HepG2 (cell line): ENCODE measurements around the gene RBM14. TPM values are rescaled to one million over a fixed set of nuclear protein-coding genes. Genes with fewer than 3 reads are reported as not detected.

Experiments used
- CEBPG ChIP-seq: IDR thresholded peaks from 2 replicates; pipeline ENCODE4 v1.6.1; 2016
- NR2F6 ChIP-seq, 2 experiments: IDR thresholded peaks; 2 replicates each; pipeline ENCODE4 v1.6.1; 2016; ENCODE audit warnings: antibody characterized with exemption in 1 of 2, mild to moderate bottlenecking in 1 of 2
- SMC3 ChIP-seq: IDR thresholded peaks from 2 replicates; pipeline ENCODE4 v1.6.1; 2011; ENCODE audit warnings: low read length, improper control_type of control experiment
- ZFP36 ChIP-seq: fragments of 150-350 bp; IDR thresholded peaks from 2 replicates; pipeline ENCODE4 v1.6.1; 2018; ENCODE audit warnings: borderline replicate concordance, low read length, low read depth; ENCODE audit not compliant: partially characterized antibody
- ZFP36L2 ChIP-seq: sonication (generic); formaldehyde crosslinking; IDR thresholded peaks from 2 replicates; pipeline ENCODE4 v1.4.0; 2020; ENCODE audit warnings: missing genetic modification reagents
- ZMYM3 ChIP-seq: sonication (generic); formaldehyde crosslinking; IDR thresholded peaks from 2 replicates; pipeline ENCODE4 v1.5.1; 2020; ENCODE audit warnings: mild to moderate bottlenecking, missing genetic modification reagents
- ZNF136 ChIP-seq: sonication (generic); formaldehyde crosslinking; IDR thresholded peaks from 2 replicates; pipeline ENCODE4 v1.8.1; 2022; ENCODE audit warnings: low read depth, mild to moderate bottlenecking, moderate library complexity, missing genetic modification reagents
- ZNF747 ChIP-seq: sonication (generic); formaldehyde crosslinking; IDR thresholded peaks from 2 replicates; pipeline ENCODE4 v1.8.1; 2023; ENCODE audit warnings: missing genetic modification reagents, mild to moderate bottlenecking, borderline replicate concordance
- polyA plus RNA-seq, 8 experiments: library from polyadenylated mRNA; depleted of rRNA in 3 of 8; stranded (reverse) in 7 of 8; unstranded in 1 of 8; fragments of >200 nt; fragmentation: Illumina TruSeq in 4 of 8; extraction: Trizol in 4 of 8; gene quantifications; 2 replicates each; pipeline versions ENCODE4 v1.2.1 to v1.2.3, GENCODE V29; 2011 to 2016; ENCODE audit warnings: low read depth in 4 of 8, missing spikeins in 1 of 8, mixed read lengths in 1 of 8; ENCODE audit not compliant: insufficient read depth in 1 of 8
- total RNA-seq, 5 experiments: library from RNA; depleted of rRNA; stranded (reverse); fragments of >200 nt; fragmentation: Illumina TruSeq; extraction: Trizol; gene quantifications; 2 replicates each; pipeline ENCODE4 v1.2.3, GENCODE V29; 2016; ENCODE audit warnings: low read depth in 1 of 5
- TF ChIP-seq, protein P1 (sequence below): sonication (generic); formaldehyde crosslinking; IDR thresholded peaks from 2 replicates; pipeline ENCODE4 v1.5.0; 2020; ENCODE audit warnings: mild to moderate bottlenecking, missing genetic modification reagents, borderline replicate concordance
- TF ChIP-seq, protein P2 (sequence below): sonication (generic); formaldehyde crosslinking; IDR thresholded peaks from 2 replicates; pipeline ENCODE4 v1.4.0; 2020; ENCODE audit warnings: missing genetic modification reagents

The RBM14 gene
- total and polyA plus RNA-seq, 2 of the 13 experiments (the other 11 are each of a cell fraction or from before 2014, with no cell fraction given), result 12.7 to 44.1 TPM

DNA sequence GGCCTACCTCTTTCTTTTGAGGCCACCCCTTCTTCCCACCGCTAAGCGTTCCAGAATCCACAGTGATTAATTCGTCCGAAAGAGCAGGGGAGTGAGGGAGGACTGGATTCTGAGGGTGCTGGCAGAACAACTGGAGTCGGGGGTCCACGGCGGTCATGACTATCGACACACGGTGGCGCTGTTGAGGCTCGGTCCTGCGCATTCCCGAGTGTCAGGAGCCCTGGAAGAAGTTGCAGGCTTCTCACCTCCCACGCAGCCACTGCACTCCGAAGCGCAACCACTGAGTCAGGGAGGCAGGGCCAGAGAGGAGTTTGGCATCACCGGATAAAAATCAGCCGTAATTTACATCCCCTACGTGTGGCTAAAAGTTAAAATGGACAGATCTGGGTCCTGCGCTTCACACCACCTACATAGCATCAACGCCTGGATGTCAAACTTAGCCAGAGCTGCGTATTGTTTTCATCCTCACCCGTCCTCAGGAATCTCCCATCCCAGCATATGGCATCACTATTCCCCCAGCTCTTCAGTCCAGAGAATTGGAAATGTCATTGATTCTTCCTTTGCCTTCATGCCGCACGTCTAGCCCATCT is 37.3 kb upstream of the RBM14 start (continued):
- TF ChIP-seq, protein P1, sequence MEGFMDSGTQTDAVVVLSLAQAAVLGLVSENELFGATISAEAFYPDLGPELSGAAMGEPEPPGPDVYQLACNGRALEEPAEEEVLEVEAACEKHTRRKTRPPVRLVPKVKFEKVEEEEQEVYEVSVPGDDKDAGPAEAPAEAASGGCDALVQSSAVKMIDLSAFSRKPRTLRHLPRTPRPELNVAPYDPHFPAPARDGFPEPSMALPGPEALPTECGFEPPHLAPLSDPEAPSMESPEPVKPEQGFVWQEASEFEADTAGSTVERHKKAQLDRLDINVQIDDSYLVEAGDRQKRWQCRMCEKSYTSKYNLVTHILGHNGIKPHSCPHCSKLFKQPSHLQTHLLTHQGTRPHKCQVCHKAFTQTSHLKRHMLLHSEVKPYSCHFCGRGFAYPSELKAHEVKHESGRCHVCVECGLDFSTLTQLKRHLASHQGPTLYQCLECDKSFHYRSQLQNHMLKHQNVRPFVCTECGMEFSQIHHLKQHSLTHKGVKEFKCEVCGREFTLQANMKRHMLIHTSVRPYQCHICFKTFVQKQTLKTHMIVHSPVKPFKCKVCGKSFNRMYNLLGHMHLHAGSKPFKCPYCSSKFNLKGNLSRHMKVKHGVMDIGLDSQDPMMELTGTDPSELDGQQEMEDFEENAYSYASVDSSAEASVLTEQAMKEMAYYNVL (CRISPR knock-in tag), result no peak
- TF ChIP-seq NR2F6 (IDR thresholded peaks at IDR 0.05), result no peak
- TF ChIP-seq NR2F6 (CRISPR knock-in tag; IDR thresholded peaks at IDR 0.05), result peak; percentile 22; the same call in 1 of the 2 replicates
- TF ChIP-seq ZNF747, result no peak
- TF ChIP-seq SMC3, result peak; percentile 61
- TF ChIP-seq CEBPG (CRISPR knock-in tag), result no peak
- TF ChIP-seq ZFP36, result no peak
- peak; percentile 69 for TF ChIP-seq ZMYM3
- no peak for TF ChIP-seq ZNF136 (CRISPR knock-in tag)
- TF ChIP-seq ZFP36L2 (CRISPR knock-in tag), result no peak
- TF ChIP-seq, protein P2, sequence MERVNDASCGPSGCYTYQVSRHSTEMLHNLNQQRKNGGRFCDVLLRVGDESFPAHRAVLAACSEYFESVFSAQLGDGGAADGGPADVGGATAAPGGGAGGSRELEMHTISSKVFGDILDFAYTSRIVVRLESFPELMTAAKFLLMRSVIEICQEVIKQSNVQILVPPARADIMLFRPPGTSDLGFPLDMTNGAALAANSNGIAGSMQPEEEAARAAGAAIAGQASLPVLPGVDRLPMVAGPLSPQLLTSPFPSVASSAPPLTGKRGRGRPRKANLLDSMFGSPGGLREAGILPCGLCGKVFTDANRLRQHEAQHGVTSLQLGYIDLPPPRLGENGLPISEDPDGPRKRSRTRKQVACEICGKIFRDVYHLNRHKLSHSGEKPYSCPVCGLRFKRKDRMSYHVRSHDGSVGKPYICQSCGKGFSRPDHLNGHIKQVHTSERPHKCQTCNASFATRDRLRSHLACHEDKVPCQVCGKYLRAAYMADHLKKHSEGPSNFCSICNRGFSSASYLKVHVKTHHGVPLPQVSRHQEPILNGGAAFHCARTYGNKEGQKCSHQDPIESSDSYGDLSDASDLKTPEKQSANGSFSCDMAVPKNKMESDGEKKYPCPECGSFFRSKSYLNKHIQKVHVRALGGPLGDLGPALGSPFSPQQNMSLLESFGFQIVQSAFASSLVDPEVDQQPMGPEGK (CRISPR knock-in tag), result 0 out of 2 replicates have a peak, but pooled peaks have one; percentile 25
